ENCODE measurements around the gene TAGLN3.

Gene TAGLN3

DNA sequence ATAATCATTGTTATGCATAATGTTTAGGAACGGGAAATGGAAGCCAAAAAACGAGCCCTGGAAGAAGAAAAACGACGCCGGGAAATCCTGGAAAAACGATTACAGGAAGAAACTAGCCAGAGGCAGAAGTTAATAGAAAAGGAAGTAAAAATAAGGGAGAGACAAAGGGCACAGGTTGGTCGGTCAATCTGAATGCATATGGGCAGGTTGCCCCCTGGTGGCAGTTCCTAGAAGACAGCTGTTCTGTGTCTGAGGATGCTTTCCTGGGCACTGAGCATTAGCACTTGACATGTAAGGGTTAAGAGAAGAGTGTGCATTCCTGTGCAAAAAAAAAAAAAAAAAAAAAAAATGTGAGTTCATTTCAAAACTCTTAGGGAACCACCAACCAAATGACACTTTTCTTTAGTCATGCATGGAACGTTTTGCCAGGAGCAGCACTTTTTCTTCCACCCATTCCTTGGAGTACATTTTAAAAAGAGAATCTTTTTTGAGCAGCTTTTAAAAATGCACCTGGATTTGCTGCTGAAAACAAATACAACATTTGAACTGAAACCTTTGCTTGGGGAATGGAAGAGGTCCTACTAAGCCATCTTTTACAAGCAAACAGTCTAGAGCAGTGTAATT lies 31.0 kb upstream of the TAGLN3 start:
- peaks cover 6% of the 10 kb centered on the region; the same call in 1 of the 2 replicates for H3K4me1 ChIP-seq (ENCODE audit: insufficient read depth, low read length)

GRCh38 chr3:111968319-111969054 lies 30.2 kb upstream of the TAGLN3 start:
- Histone ChIP-seq H3K36me3 (ENCODE audit: insufficient read depth, low read length) (no peaks in the 10 kb centered on the region), H3K9ac (ENCODE audit: low read depth, low read length) (no peak overlapping the region), H3K9me3 (ENCODE audit: control insufficient read depth, insufficient read depth, low read length) (no peaks in the 10 kb centered on the region)

More for the DNA sequence above, 31.0 kb upstream of the TAGLN3 start:
- Histone ChIP-seq H3K9ac (ENCODE audit: low read depth, low read length) (no peak overlapping the region), H3K9me3 (ENCODE audit: control insufficient read depth, insufficient read depth, low read length) (no peaks in the 10 kb centered on the region), H3K36me3 (ENCODE audit: insufficient read depth, low read length) (no peaks in the 10 kb centered on the region)

GRCh38 chr3:111970376-111970775 lies 28.3 kb upstream of the TAGLN3 start:
- Histone ChIP-seq H3K9ac (ENCODE audit: low read depth, low read length) (no peak overlapping the region), H3K36me3 (ENCODE audit: insufficient read depth, low read length) (no peaks in the 10 kb centered on the region), H3K4me1 (ENCODE audit: insufficient read depth, low read length) (peaks cover 6% of the 10 kb centered on the region; the same call in 1 of the 2 replicates), H3K9me3 (ENCODE audit: control insufficient read depth, insufficient read depth, low read length) (no peaks in the 10 kb centered on the region)

More at GRCh38 chr3:111968319-111969054, 30.2 kb upstream of the TAGLN3 start:
- peaks cover 6% of the 10 kb centered on the region; the same call in 1 of the 2 replicates for H3K4me1 ChIP-seq (ENCODE audit: insufficient read depth, low read length)

GRCh38 chr3:111971533-111972130 lies 27.1 kb upstream of the TAGLN3 start:
- Histone ChIP-seq H3K9me3 (ENCODE audit: control insufficient read depth, insufficient read depth, low read length) (no peaks in the 10 kb centered on the region), H3K36me3 (ENCODE audit: insufficient read depth, low read length) (no peaks in the 10 kb centered on the region), H3K9ac (ENCODE audit: low read depth, low read length) (no peak overlapping the region), H3K4me1 (ENCODE audit: insufficient read depth, low read length) (peaks cover 6% of the 10 kb centered on the region; the same call in 1 of the 2 replicates)

DNA sequence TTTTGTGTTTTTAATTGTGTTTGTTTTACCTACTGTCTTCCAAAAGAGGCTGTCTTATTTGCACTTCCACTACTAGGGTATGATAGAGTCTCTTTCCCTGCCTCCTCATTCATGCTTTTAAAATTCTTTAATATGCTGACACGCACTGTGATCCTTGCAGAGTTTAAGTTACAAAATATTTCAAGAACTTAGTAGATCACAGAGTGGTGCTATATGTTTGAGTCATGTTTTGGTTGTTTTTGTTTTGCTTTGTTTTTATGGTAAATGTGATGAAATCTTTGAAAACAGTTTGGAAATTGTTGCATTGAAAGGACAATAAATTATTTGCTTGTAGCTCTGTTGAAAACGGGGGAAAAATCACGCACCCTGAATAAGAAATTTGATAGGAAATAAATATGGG lies 25.8 kb upstream of the TAGLN3 start:
- H3K36me3 ChIP-seq (ENCODE audit: insufficient read depth, low read length): no peaks in the 10 kb centered on the region
- H3K4me1 ChIP-seq (ENCODE audit: insufficient read depth, low read length): no peaks in the 10 kb centered on the region
- H3K9me3 ChIP-seq (ENCODE audit: control insufficient read depth, insufficient read depth, low read length): no peaks in the 10 kb centered on the region
- H3K9ac ChIP-seq (ENCODE audit: low read depth, low read length): no peak overlapping the region

- no peaks in the 10 kb centered on the region for H3K9me3 ChIP-seq (ENCODE audit: control insufficient read depth, insufficient read depth, low read length)
- no peak overlapping the region for H3K9ac ChIP-seq (ENCODE audit: low read depth, low read length)
- no peaks in the 10 kb centered on the region for H3K36me3 ChIP-seq (ENCODE audit: insufficient read depth, low read length)
- H3K4me1 ChIP-seq (ENCODE audit: insufficient read depth, low read length): no peaks in the 10 kb centered on the region
Observed at GRCh38 chr3:111975131-111975530, 23.6 kb upstream of the TAGLN3 start.

DNA sequence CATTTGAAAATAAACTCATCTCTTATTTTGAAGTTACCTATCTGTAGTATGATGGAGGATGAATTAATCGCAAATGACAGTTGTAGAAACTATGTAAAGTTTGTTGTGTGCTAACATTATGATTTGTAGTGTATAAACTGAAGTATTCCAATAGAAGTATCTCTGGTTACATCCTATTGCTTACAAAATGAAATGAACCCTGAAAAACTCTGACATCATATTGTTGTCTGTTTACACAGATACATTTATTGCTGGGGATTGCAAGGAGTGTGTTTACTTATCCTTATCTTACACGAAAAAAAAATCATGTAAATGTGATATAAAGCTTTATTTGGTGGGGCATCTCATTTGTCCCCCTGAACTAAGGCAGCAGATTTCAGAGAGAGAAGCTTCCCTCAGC lies 22.5 kb upstream of the TAGLN3 start:
- no peaks in the 10 kb centered on the region for H3K9me3 ChIP-seq (ENCODE audit: control insufficient read depth, insufficient read depth, low read length)
- no peak overlapping the region for H3K9ac ChIP-seq (ENCODE audit: low read depth, low read length)

GRCh38 chr3:111978583-111979433 lies 19.9 kb upstream of the TAGLN3 start, which contains the start of gene ABHD10:
TSS of gene ABHD10 (plus strand) at chr3:111979026. CDS start at chr3:111979062, 36 bp downstream.
- H3K9me3 ChIP-seq (ENCODE audit: control insufficient read depth, insufficient read depth, low read length): no peaks in the 10 kb centered on the region
- H3K9ac ChIP-seq (ENCODE audit: low read depth, low read length): peak within 1 kb of the TSS; percentile 88
- no peaks in the 10 kb centered on the region; the same call in 1 of the 2 replicates for H3K4me1 ChIP-seq (ENCODE audit: insufficient read depth, low read length)
- no peaks in the 10 kb centered on the region; the same call in 1 of the 2 replicates for H3K36me3 ChIP-seq (ENCODE audit: insufficient read depth, low read length)

More for the DNA sequence above, 22.5 kb upstream of the TAGLN3 start:
- Histone ChIP-seq H3K4me1 (ENCODE audit: insufficient read depth, low read length) (no peaks in the 10 kb centered on the region; the same call in 1 of the 2 replicates), H3K36me3 (ENCODE audit: insufficient read depth, low read length) (no peaks in the 10 kb centered on the region; the same call in 1 of the 2 replicates)

DNA sequence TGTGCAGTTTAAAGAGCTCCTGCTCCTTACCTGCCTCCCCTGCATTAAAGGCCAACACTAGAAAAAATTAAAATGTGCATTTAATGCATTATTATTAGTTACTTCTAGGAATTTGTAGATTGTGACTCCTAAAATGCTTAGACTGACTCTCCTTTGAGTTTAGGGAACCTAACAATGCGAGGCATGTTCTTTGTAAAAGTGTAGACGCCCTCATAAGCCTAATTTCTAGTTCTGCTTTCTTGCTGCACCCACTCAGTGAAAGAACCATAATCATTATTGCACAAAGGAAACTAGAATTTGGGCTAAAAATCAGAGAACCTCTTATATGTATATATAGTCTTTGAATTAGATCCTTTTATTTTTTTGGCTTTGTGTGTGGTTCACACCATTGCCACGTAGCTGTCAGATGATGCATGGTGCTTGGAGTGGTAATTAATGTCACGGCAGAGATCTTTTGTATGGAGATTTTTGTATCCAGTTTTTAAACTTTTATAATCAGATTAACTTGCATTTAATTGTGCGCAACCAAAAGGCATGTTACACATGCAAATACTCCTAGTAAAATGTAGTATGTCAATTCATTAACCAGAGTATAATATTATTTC lies 19.2 kb upstream of the TAGLN3 start:
- Histone ChIP-seq H3K9ac (ENCODE audit: low read depth, low read length) (peak overlapping the region; percentile 88), H3K4me1 (ENCODE audit: insufficient read depth, low read length) (no peaks in the 10 kb centered on the region; the same call in 1 of the 2 replicates), H3K9me3 (ENCODE audit: control insufficient read depth, insufficient read depth, low read length) (no peaks in the 10 kb centered on the region), H3K36me3 (ENCODE audit: insufficient read depth, low read length) (no peaks in the 10 kb centered on the region; the same call in 1 of the 2 replicates)

DNA sequence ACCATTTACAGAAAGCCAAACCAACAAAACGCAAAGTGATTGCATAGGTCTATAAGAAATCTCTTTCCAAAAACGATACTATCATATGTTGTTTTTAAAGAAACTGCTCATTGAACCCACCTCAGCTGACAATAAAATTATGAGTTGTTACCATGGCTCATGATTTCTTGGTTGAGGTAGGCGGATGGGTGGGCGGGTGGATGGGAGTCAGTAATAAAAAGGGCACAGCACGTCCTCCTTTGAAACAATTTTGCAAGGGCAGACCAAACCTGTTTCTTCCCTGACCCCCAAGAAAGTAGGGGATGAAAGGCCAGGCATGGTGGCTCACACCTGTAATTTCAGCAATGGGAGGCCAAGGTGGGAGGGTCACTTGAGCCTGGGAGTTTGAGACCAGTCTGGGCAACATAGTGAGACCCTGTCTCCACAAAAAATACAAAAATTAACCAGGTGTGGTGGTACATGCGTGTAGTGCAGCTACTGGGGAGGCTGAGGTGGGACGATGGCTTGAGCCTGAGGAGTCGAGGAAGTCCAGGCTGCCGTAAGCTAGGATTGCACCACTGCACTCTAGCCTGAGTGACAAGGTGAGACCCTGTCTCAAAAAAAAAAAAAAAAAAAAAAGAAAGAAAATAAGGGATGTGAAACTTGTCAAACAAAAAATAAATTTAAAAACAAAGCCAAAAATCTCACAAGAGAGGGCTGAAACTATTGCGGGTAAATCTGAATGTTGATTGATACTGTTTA lies 17.8 kb upstream of the TAGLN3 start:
- H3K4me1 ChIP-seq (ENCODE audit: insufficient read depth, low read length): no peaks in the 10 kb centered on the region; the same call in 1 of the 2 replicates
- no peaks in the 10 kb centered on the region for H3K9me3 ChIP-seq (ENCODE audit: control insufficient read depth, insufficient read depth, low read length)
- no peaks in the 10 kb centered on the region; the same call in 1 of the 2 replicates for H3K36me3 ChIP-seq (ENCODE audit: insufficient read depth, low read length)
- no peak overlapping the region for H3K9ac ChIP-seq (ENCODE audit: low read depth, low read length)

- Histone ChIP-seq H3K4me1 (ENCODE audit: insufficient read depth, low read length) (no peaks in the 10 kb centered on the region; the same call in 1 of the 2 replicates), H3K36me3 (ENCODE audit: insufficient read depth, low read length) (no peaks in the 10 kb centered on the region; the same call in 1 of the 2 replicates), H3K9me3 (ENCODE audit: control insufficient read depth, insufficient read depth, low read length) (no peaks in the 10 kb centered on the region), H3K9ac (ENCODE audit: low read depth, low read length) (no peak overlapping the region)
Observed at GRCh38 chr3:111981457-111981763, 17.3 kb upstream of the TAGLN3 start.

GRCh38 chr3:111984636-111985298 lies 14.0 kb upstream of the TAGLN3 start:
- no peaks in the 10 kb centered on the region; the same call in 1 of the 2 replicates for H3K4me1 ChIP-seq (ENCODE audit: insufficient read depth, low read length)
- no peaks in the 10 kb centered on the region for H3K9me3 ChIP-seq (ENCODE audit: control insufficient read depth, insufficient read depth, low read length)
- no peak overlapping the region for H3K9ac ChIP-seq (ENCODE audit: low read depth, low read length)
- no peaks in the 10 kb centered on the region; the same call in 1 of the 2 replicates for H3K36me3 ChIP-seq (ENCODE audit: insufficient read depth, low read length)

DNA sequence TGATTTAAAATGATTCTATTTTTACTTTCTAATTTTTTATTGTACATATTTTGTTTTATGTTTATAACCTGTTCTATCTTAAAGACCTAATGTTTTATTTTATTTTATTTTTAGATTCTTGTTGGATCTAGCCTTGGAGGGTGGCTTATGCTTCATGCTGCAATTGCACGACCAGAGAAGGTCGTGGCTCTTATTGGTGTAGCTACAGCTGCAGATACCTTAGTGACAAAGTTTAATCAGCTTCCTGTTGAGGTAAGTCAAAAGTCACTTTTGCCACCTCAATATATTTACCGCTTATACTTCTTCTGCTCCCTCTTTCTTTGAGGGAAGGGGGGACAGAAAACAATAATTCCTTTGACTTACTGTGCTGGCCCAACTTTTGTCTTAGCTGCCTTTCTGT lies 11.9 kb upstream of the TAGLN3 start:
- H3K9ac ChIP-seq (ENCODE audit: low read depth, low read length): no peak overlapping the region
- H3K36me3 ChIP-seq (ENCODE audit: insufficient read depth, low read length): peaks cover 2% of the 10 kb centered on the region; the same call in 1 of the 2 replicates
- no peaks in the 10 kb centered on the region for H3K9me3 ChIP-seq (ENCODE audit: control insufficient read depth, insufficient read depth, low read length)
- H3K4me1 ChIP-seq (ENCODE audit: insufficient read depth, low read length): no peaks in the 10 kb centered on the region
